ENCODE results near the gene KIAA1549.
A peak's percentile ranks its signal among the peaks of the same experiment; 100 is the strongest.

The KIAA1549 gene

GRCh38 chr7:139023076-139023475 lies 41.9 kb upstream of the KIAA1549 start:
- no peak overlapping the region for H3K9ac ChIP-seq (ENCODE audit: low read length)
- H3K27me3 ChIP-seq (ENCODE audit: control insufficient read depth in 1 of 2, insufficient read depth in 1 of 2, low read length in 2 of 2): no peaks in the 10 kb centered on the region
- no peak overlapping the region for H3K4me3 ChIP-seq (ENCODE audit: insufficient read depth in 1 of 2, low read depth in 1 of 2, low read length in 2 of 2)
- H3K14ac ChIP-seq (ENCODE audit: low read length in 2 of 2): no peak overlapping the region
- no peak overlapping the region for H3K4me2 ChIP-seq (ENCODE audit: low read length, poor library complexity, severe bottlenecking)
- H3K9me3 ChIP-seq (ENCODE audit: control insufficient read depth, low read length): no peaks in the 10 kb centered on the region
- H3K79me1 ChIP-seq (replicated peaks; ENCODE audit: low read length, poor library complexity, severe bottlenecking): peaks cover 2% of the 10 kb centered on the region
- WGBS: 86% methylated on average over 3 of the region's 5 CpGs
- H3K27ac ChIP-seq (ENCODE audit: low read length, poor library complexity, severe bottlenecking): peak overlapping the region; percentile 36
- peak overlapping the region; percentile 44 for H2AK5ac ChIP-seq (ENCODE audit: low read length, severe bottlenecking)
- no peak overlapping the region for H3K4ac ChIP-seq (ENCODE audit: low read depth in 1 of 2, low read length in 2 of 2)
- H2BK5ac ChIP-seq (ENCODE audit: low read depth, low read length, poor library complexity, severe bottlenecking): no peak overlapping the region
- no peak overlapping the region for H2AFZ ChIP-seq (ENCODE audit: low read depth, low read length)
- H3K4me1 ChIP-seq (ENCODE audit: control insufficient read depth, insufficient read depth, low read depth, low read length): peaks cover 3% of the 10 kb centered on the region
- H4K8ac ChIP-seq (ENCODE audit: low read length): no peak overlapping the region
- no peak overlapping the region for H3K23ac ChIP-seq (ENCODE audit: low read length in 2 of 2)
- no peak overlapping the region for H3K18ac ChIP-seq (ENCODE audit: low read depth in 1 of 2, low read length in 2 of 2)
- H3K36me3 ChIP-seq (ENCODE audit: control insufficient read depth in 1 of 2, insufficient read depth in 2 of 2, low read depth in 1 of 2, low read length in 2 of 2): peaks cover 2 to 61% of the 10 kb centered on the region in 2 experiments
- H2BK120ac ChIP-seq (ENCODE audit: low read depth, low read length): no peak overlapping the region
- H2BK15ac ChIP-seq (ENCODE audit: low read depth, poor library complexity, severe bottlenecking): no peak overlapping the region
- no peak overlapping the region for H2BK12ac ChIP-seq (ENCODE audit: low read length in 2 of 2)
- no peak for DNase-seq
- no peak overlapping the region for H4K91ac ChIP-seq (ENCODE audit: low read length)

GRCh38 chr7:139022286-139022685 lies 41.1 kb upstream of the KIAA1549 start:
- 74% methylated on average over 4 of the region's 4 CpGs for WGBS
- Histone ChIP-seq H2BK5ac (ENCODE audit: low read depth, low read length, poor library complexity, severe bottlenecking) (no peak overlapping the region), H3K4me2 (ENCODE audit: low read length, poor library complexity, severe bottlenecking) (no peak overlapping the region)

GRCh38 chr7:139018910-139019309 lies 37.7 kb upstream of the KIAA1549 start:
- Histone ChIP-seq H3K9ac (ENCODE audit: low read length) (no peak overlapping the region), H2AK5ac (ENCODE audit: low read length, severe bottlenecking) (no peak overlapping the region), H3K4me2 (ENCODE audit: low read length, poor library complexity, severe bottlenecking) (no peak overlapping the region), H3K14ac (ENCODE audit: low read length in 2 of 2) (no peak overlapping the region), H3K27me3 (ENCODE audit: control insufficient read depth in 1 of 2, insufficient read depth in 1 of 2, low read length in 2 of 2) (no peaks in the 10 kb centered on the region), H3K18ac (ENCODE audit: low read depth in 1 of 2, low read length in 2 of 2) (no peak overlapping the region), H3K4me3 (ENCODE audit: insufficient read depth in 1 of 2, low read depth in 1 of 2, low read length in 2 of 2) (no peak overlapping the region), H2AFZ (ENCODE audit: low read depth, low read length) (no peak overlapping the region), H2BK120ac (ENCODE audit: low read depth, low read length) (no peak overlapping the region), H2BK12ac (ENCODE audit: low read length in 2 of 2) (no peak overlapping the region), H4K91ac (ENCODE audit: low read length) (no peak overlapping the region), H3K79me1 (replicated peaks; ENCODE audit: low read length, poor library complexity, severe bottlenecking) (no peaks in the 10 kb centered on the region), H3K9me3 (ENCODE audit: control insufficient read depth, low read length) (no peaks in the 10 kb centered on the region), H2BK15ac (ENCODE audit: low read depth, poor library complexity, severe bottlenecking) (no peak overlapping the region), H2BK5ac (ENCODE audit: low read depth, low read length, poor library complexity, severe bottlenecking) (no peak overlapping the region), H3K4me1 (ENCODE audit: control insufficient read depth, insufficient read depth, low read depth, low read length) (peaks cover 3% of the 10 kb centered on the region), H3K23ac (ENCODE audit: low read length in 2 of 2) (no peak overlapping the region), H3K36me3 (ENCODE audit: control insufficient read depth in 1 of 2, insufficient read depth in 2 of 2, low read depth in 1 of 2, low read length in 2 of 2) (peaks cover 0 to 24% of the 10 kb centered on the region in 2 experiments), H3K27ac (ENCODE audit: low read length, poor library complexity, severe bottlenecking) (no peak overlapping the region), H4K8ac (ENCODE audit: low read length) (no peak overlapping the region), H3K4ac (ENCODE audit: low read depth in 1 of 2, low read length in 2 of 2) (no peak overlapping the region)
- WGBS: 100% methylated on average over 1 of the region's 3 CpGs
- DNase-seq: no peak

More at GRCh38 chr7:139022286-139022685, 41.1 kb upstream of the KIAA1549 start:
- H3K4ac ChIP-seq (ENCODE audit: low read depth in 1 of 2, low read length in 2 of 2): no peak overlapping the region
- no peak overlapping the region for H3K9ac ChIP-seq (ENCODE audit: low read length)
- no peak overlapping the region for H2BK120ac ChIP-seq (ENCODE audit: low read depth, low read length)
- DNase-seq: no peak
- peaks cover 3% of the 10 kb centered on the region for H3K4me1 ChIP-seq (ENCODE audit: control insufficient read depth, insufficient read depth, low read depth, low read length)
- H2AFZ ChIP-seq (ENCODE audit: low read depth, low read length): no peak overlapping the region
- no peak overlapping the region for H4K8ac ChIP-seq (ENCODE audit: low read length)
- H3K14ac ChIP-seq (ENCODE audit: low read length in 2 of 2): no peak overlapping the region
- H3K27me3 ChIP-seq (ENCODE audit: control insufficient read depth in 1 of 2, insufficient read depth in 1 of 2, low read length in 2 of 2): no peaks in the 10 kb centered on the region
- H3K18ac ChIP-seq (ENCODE audit: low read depth in 1 of 2, low read length in 2 of 2): no peak overlapping the region
- H3K9me3 ChIP-seq (ENCODE audit: control insufficient read depth, low read length): no peaks in the 10 kb centered on the region
- H3K79me1 ChIP-seq (replicated peaks; ENCODE audit: low read length, poor library complexity, severe bottlenecking): peaks cover 2% of the 10 kb centered on the region
- H3K27ac ChIP-seq (ENCODE audit: low read length, poor library complexity, severe bottlenecking): no peak overlapping the region
- no peak overlapping the region for H2BK12ac ChIP-seq (ENCODE audit: low read length in 2 of 2)
- no peak overlapping the region for H3K4me3 ChIP-seq (ENCODE audit: insufficient read depth in 1 of 2, low read depth in 1 of 2, low read length in 2 of 2)
- peaks cover 2 to 55% of the 10 kb centered on the region in 2 experiments for H3K36me3 ChIP-seq (ENCODE audit: control insufficient read depth in 1 of 2, insufficient read depth in 2 of 2, low read depth in 1 of 2, low read length in 2 of 2)
- H3K23ac ChIP-seq (ENCODE audit: low read length in 2 of 2): no peak overlapping the region
- no peak overlapping the region for H2AK5ac ChIP-seq (ENCODE audit: low read length, severe bottlenecking)
- H4K91ac ChIP-seq (ENCODE audit: low read length): no peak overlapping the region
- H2BK15ac ChIP-seq (ENCODE audit: low read depth, poor library complexity, severe bottlenecking): no peak overlapping the region

GRCh38 chr7:139016931-139017511 lies 35.8 kb upstream of the KIAA1549 start:
- Histone ChIP-seq H3K36me3 (ENCODE audit: control insufficient read depth in 1 of 2, insufficient read depth in 2 of 2, low read depth in 1 of 2, low read length in 2 of 2) (peaks cover 0 to 7% of the 10 kb centered on the region in 2 experiments), H3K79me1 (replicated peaks; ENCODE audit: low read length, poor library complexity, severe bottlenecking) (no peaks in the 10 kb centered on the region), H3K4me1 (ENCODE audit: control insufficient read depth, insufficient read depth, low read depth, low read length) (no peaks in the 10 kb centered on the region), H2AFZ (ENCODE audit: low read depth, low read length) (no peak overlapping the region), H2BK120ac (ENCODE audit: low read depth, low read length) (no peak overlapping the region), H3K9me3 (ENCODE audit: control insufficient read depth, low read length) (no peaks in the 10 kb centered on the region), H2BK15ac (ENCODE audit: low read depth, poor library complexity, severe bottlenecking) (no peak overlapping the region), H3K23ac (ENCODE audit: low read length in 2 of 2) (no peak overlapping the region), H4K8ac (ENCODE audit: low read length) (no peak overlapping the region), H3K4me2 (ENCODE audit: low read length, poor library complexity, severe bottlenecking) (no peak overlapping the region), H3K27ac (ENCODE audit: low read length, poor library complexity, severe bottlenecking) (no peak overlapping the region), H4K91ac (ENCODE audit: low read length) (no peak overlapping the region), H3K9ac (ENCODE audit: low read length) (peak overlapping the region; percentile 44), H3K14ac (ENCODE audit: low read length in 2 of 2) (no peak overlapping the region), H2BK12ac (ENCODE audit: low read length in 2 of 2) (no peak overlapping the region), H3K4ac (ENCODE audit: low read depth in 1 of 2, low read length in 2 of 2) (no peak overlapping the region), H2AK5ac (ENCODE audit: low read length, severe bottlenecking) (no peak overlapping the region), H3K4me3 (ENCODE audit: insufficient read depth in 1 of 2, low read depth in 1 of 2, low read length in 2 of 2) (peak overlapping the region in 1 of 2 experiments; percentile 14), H3K27me3 (ENCODE audit: control insufficient read depth in 1 of 2, insufficient read depth in 1 of 2, low read length in 2 of 2) (no peaks in the 10 kb centered on the region), H3K18ac (ENCODE audit: low read depth in 1 of 2, low read length in 2 of 2) (no peak overlapping the region), H2BK5ac (ENCODE audit: low read depth, low read length, poor library complexity, severe bottlenecking) (no peak overlapping the region)
- 29% methylated on average over 6 of the region's 7 CpGs for WGBS
- DNase-seq: peak; percentile 74

Measured in mesenchymal stem cell (in vitro differentiated cells and primary cell).